WERI-Rb-1 (cell line): Measurements from ENCODE around the gene PRCP.

Experiments
- DNase-seq: peaks from one replicate; pipeline ENCODE4 v3.0.0-alpha.2; 2020
- H3K27ac ChIP-seq: fragments of 250-450 bp; sonication (Bioruptor Pico); 2 replicates; pipeline ENCODE4 v1.5.1; 2020; ENCODE audit warnings: mild to moderate bottlenecking, moderate library complexity
- H3K27me3 ChIP-seq: fragments of 250-450 bp; sonication (Bioruptor Pico); 2 replicates; pipeline ENCODE4 v1.5.1; 2021; ENCODE audit warnings: mild to moderate bottlenecking, low read depth, moderate library complexity; ENCODE audit not compliant: insufficient read depth, severe bottlenecking
- H3K36me3 ChIP-seq: fragments of 250-450 bp; sonication (Bioruptor Pico); 2 replicates; pipeline ENCODE4 v1.5.1; 2020; ENCODE audit warnings: mild to moderate bottlenecking, moderate library complexity
- H3K4me3 ChIP-seq: 2 replicates; pipeline ENCODE4 v1.5.1; 2011; ENCODE audit warnings: low read depth, mild to moderate bottlenecking, control low read depth, low read length
- H3K9me3 ChIP-seq: fragments of 250-450 bp; sonication (Bioruptor Pico); 2 replicates; pipeline ENCODE4 v1.5.1; 2021; ENCODE audit warnings: mild to moderate bottlenecking, moderate library complexity; ENCODE audit not compliant: severe bottlenecking
- TF ChIP-seq, protein P1 (sequence below): IDR thresholded peaks from 2 replicates; pipeline ENCODE4 v1.5.1; 2011; ENCODE audit warnings: low read depth, mild to moderate bottlenecking, control low read depth, inconsistent platforms, low read length

Gene PRCP

DNA sequence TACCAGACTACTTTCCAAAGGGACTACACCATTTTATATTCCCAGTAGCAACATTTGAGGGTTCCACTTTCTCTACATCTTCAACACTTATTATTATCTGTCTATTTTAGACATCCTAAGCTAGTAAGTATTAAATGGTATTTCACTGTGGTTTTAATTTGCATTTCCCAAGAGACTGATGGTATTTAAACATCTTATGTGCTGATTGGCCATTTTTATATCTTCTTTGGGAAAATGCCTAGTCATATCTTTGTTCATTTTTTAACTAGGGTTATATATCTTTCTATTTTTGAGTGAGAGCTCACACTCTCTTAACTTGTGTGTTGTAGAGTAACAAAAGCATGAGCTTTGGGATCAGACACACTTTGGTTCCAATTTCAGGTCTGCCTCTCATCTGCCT is 73.7 kb downstream of the PRCP start:
- no peak overlapping the region for H3K4me3 ChIP-seq
- no peaks in the 10 kb centered on the region for H3K27me3 ChIP-seq
- TF ChIP-seq, protein P1, sequence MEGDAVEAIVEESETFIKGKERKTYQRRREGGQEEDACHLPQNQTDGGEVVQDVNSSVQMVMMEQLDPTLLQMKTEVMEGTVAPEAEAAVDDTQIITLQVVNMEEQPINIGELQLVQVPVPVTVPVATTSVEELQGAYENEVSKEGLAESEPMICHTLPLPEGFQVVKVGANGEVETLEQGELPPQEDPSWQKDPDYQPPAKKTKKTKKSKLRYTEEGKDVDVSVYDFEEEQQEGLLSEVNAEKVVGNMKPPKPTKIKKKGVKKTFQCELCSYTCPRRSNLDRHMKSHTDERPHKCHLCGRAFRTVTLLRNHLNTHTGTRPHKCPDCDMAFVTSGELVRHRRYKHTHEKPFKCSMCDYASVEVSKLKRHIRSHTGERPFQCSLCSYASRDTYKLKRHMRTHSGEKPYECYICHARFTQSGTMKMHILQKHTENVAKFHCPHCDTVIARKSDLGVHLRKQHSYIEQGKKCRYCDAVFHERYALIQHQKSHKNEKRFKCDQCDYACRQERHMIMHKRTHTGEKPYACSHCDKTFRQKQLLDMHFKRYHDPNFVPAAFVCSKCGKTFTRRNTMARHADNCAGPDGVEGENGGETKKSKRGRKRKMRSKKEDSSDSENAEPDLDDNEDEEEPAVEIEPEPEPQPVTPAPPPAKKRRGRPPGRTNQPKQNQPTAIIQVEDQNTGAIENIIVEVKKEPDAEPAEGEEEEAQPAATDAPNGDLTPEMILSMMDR: no peak
- no peaks in the 10 kb centered on the region for H3K9me3 ChIP-seq
- no peaks in the 10 kb centered on the region for H3K36me3 ChIP-seq
- H3K27ac ChIP-seq: no peak overlapping the region
- DNase-seq: no peak

DNA sequence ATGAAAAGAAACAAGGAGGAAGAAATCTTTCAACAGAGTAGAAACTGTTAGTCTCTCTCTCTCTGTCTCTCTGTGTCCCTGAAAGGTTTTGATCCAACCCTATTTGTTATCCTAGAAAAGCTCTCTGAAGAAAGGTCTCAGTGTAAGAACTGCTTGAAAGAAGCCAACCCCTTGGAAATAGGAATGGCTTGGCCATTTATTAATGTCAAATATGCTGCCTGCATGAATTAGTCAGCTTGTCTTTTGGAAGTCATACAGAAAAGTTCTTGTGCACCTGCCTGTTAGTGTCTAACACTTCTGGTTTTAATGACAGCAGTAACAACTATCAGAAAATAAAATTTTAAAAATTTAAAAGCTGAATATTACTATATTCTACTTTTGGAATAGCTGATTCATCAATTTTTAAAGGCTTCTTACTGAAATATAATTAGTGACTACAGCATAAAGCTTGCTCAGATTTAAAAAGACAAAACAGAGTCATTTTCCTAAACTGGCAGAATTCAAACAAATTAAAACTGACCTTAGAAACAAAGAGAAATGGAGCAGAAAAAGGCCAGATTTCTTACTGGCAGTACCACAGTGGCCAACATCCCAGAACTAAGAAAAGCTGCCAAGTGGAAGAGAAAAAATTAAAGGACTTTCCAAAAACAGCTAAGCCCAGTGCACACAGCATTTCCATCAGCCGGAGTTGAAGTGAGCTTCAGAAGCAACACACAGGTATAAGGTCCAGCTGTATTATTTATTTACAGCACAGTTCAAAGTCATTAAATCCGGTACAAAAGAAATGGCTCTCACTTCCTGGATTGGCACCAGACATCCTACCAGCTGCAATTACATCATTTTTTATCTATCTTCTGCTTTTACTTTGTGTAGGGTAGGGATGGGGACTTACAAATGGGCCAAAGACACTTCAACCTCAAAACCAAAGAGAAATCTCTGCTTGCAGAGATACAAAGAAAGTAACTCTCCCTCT is 76.3 kb downstream of the PRCP start:
- Histone ChIP-seq H3K27me3 (no peaks in the 10 kb centered on the region), H3K4me3 (no peak overlapping the region), H3K27ac (no peak overlapping the region), H3K36me3 (no peaks in the 10 kb centered on the region), H3K9me3 (no peaks in the 10 kb centered on the region)
- TF ChIP-seq, protein P1: no peak
- DNase-seq: no peak

DNA sequence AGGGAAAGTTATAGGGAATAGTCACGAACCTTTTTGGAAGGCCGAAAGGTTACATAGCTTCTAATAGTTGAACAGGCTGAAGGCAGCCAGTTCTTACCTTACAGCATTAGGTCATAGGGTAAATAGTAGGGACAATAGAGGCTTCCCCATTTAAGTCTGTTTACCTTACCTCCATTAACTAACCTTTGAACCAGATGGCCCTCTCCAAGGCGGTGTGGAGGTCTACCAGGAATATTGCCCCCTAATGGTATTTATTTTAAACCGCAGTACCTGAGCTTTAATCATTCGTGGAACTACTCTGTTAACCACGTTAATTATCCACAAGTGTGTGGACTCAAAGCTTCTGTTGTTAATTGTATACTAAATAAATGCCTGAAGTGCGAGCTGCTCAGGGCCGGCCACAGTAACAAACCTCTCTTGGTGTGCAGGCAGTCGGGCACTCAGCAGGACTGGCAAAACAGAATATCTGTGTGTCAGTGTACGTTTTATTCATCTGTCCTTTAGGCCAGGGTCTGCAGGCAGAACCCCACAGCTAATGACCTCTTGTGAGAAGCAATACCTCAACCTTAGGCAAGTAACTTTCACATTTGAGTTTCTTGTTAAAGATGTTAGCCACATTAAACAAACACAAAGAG is 81.7 kb downstream of the PRCP start:
- TF ChIP-seq, protein P1: no peak
- Histone ChIP-seq H3K9me3 (no peaks in the 10 kb centered on the region), H3K36me3 (no peaks in the 10 kb centered on the region), H3K27me3 (peaks cover 33% of the 10 kb centered on the region), H3K27ac (no peak overlapping the region), H3K4me3 (no peak overlapping the region)
- DNase-seq: no peak

GRCh38 chr11:82815406-82815805 is 84.8 kb downstream of the PRCP start:
- no peak for DNase-seq
- Histone ChIP-seq H3K9me3 (no peaks in the 10 kb centered on the region), H3K27me3 (peaks cover 61% of the 10 kb centered on the region), H3K27ac (no peak overlapping the region), H3K4me3 (no peak overlapping the region), H3K36me3 (no peaks in the 10 kb centered on the region)
- TF ChIP-seq, protein P1: no peak

DNA sequence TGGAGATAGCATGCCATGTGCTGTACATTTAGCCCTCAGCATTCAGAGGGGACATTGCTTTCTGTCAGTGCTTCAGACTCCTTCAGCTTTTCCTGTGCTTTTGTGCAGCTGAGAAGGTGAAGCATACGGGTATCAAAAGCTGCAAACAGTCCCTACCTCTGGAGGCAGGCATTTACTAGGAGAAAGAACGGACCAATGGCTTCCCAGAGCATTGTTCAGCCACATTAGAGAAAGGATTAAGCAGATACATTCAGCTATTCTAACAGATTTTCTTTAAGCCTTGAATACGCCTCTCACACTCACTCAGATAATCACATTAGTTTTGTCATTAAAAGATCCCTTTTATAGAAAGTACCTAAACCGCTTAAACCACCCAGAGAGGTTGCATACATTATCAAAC is 85.9 kb downstream of the PRCP start:
- Histone ChIP-seq H3K4me3 (no peak overlapping the region), H3K9me3 (no peaks in the 10 kb centered on the region), H3K27me3 (peaks cover 71% of the 10 kb centered on the region), H3K27ac (no peak overlapping the region), H3K36me3 (no peaks in the 10 kb centered on the region)
- TF ChIP-seq, protein P1: no peak
- peak; percentile 16 for DNase-seq
